Panc1 (cell line): ENCODE results near the gene SLC6A4. TPM values are rescaled to one million over a fixed set of nuclear protein-coding genes. Genes with fewer than 3 reads are reported as not detected.
A peak's percentile ranks its signal among the peaks of the same experiment; 100 is the strongest.
"Not testable (repeated sequence)": the region's sequence is repeated elsewhere in the genome, so short reads cannot be mapped to it uniquely, and the experiment has no call there.

Source experiments
- ATAC-seq: fragments of 200-7000 bp; cut with Tn5 transposase; 2 replicates; pipeline ENCODE4 v1.9.1; 2020; ENCODE audit warnings: mild to moderate bottlenecking, moderate library complexity
- BruUV-seq: library from RNA; stranded (reverse); fragments of 400-500 nt; replicated peaks from 2 replicates; lab custom pipeline; 2021; lab: Mats Ljungman, UMichigan
- CTCF ChIA-PET: fragments of 300-600 bp; sonication (Branson Sonifier 250); formaldehyde crosslinking; loops from one replicate; lab custom pipeline; 2022; ENCODE audit warnings: antibody characterized with exemption; lab: Charles Lee
- POLR2A ChIA-PET: fragments of 300-600 bp; sonication (Branson Sonifier 250); formaldehyde crosslinking; loops from one replicate; lab custom pipeline; 2022; ENCODE audit warnings: antibody characterized with exemption; lab: Charles Lee
- DNase-seq: peaks from one replicate; pipeline ENCODE4 v3.0.0-alpha.2; 2010; ENCODE audit warnings: low read depth, low spot score
- H3K27ac ChIP-seq: 2 replicates; pipeline ENCODE4 v1.5.1; 2011; ENCODE audit warnings: mild to moderate bottlenecking, low read length, inconsistent platforms
- H3K27me3 ChIP-seq: fragments of 200-500 bp; sonication (Bioruptor generic); 2 replicates; pipeline ENCODE4 v1.6.0; 2014; ENCODE audit warnings: low read length, inconsistent platforms; ENCODE audit not compliant: control insufficient read depth, insufficient read depth
- H3K36me3 ChIP-seq: fragments of 200-500 bp; sonication (Bioruptor generic); 2 replicates; pipeline ENCODE4 v1.5.1; 2014; ENCODE audit warnings: inconsistent platforms, mild to moderate bottlenecking, low read length, moderate library complexity; ENCODE audit not compliant: control insufficient read depth, insufficient read depth
- H3K4me1 ChIP-seq: 2 replicates; pipeline ENCODE4 v1.5.1; 2011; ENCODE audit warnings: inconsistent platforms, mild to moderate bottlenecking, low read length, moderate library complexity; ENCODE audit not compliant: control insufficient read depth, insufficient read depth
- H3K4me3 ChIP-seq, 2 experiments: 2 replicates each; pipeline ENCODE4 v1.5.1; 2011 to 2012; ENCODE audit warnings: low read depth in 2 of 2, low read length in 2 of 2, mild to moderate bottlenecking in 2 of 2, inconsistent platforms in 1 of 2, moderate library complexity in 1 of 2
- H3K9me3 ChIP-seq: fragments of 200-500 bp; sonication (Bioruptor generic); 2 replicates; pipeline ENCODE4 v1.5.1; 2014; ENCODE audit warnings: low read depth, mild to moderate bottlenecking, inconsistent platforms, low read length, moderate library complexity; ENCODE audit not compliant: control insufficient read depth, insufficient read depth
- POLR2AphosphoS5 ChIP-seq: IDR thresholded peaks from 2 replicates; pipeline ENCODE4 v1.6.1; 2012; ENCODE audit warnings: mild to moderate bottlenecking, low read depth, low read length, moderate library complexity
- SIN3A ChIP-seq: IDR thresholded peaks from 2 replicates; pipeline ENCODE4 v1.6.1; 2012; ENCODE audit warnings: low read depth, mild to moderate bottlenecking, low read length, moderate library complexity, borderline replicate concordance; ENCODE audit not compliant: insufficient read depth
- TCF7L2 ChIP-seq: IDR thresholded peaks from 2 replicates; pipeline ENCODE4 v1.6.1; 2011; ENCODE audit warnings: mild to moderate bottlenecking, low read depth, low read length, inconsistent platforms
- in situ Hi-C: cut with HindIII; loops from 2 replicates; pipeline ENCODE4 v1.10.0; 2016; ENCODE audit warnings: low sequenced_read_pairs, low pct_unique_long_range_greater_than_20kb
- intact Hi-C: fragments of 100-400 bp; cut with micrococcal nuclease; formaldehyde crosslinking; loops from one replicate; pipeline ENCODE4 v1.10.0; 2022; ENCODE audit not compliant: unreplicated experiment
- total RNA-seq: library from RNA; stranded (reverse); gene quantifications from one replicate; pipeline ENCODE4 v1.2.1, GENCODE V29; 2021; ENCODE audit not compliant: unreplicated experiment
- TF ChIP-seq, protein P1 (sequence below): fragments of 450-650 bp; IDR thresholded peaks from 2 replicates; pipeline ENCODE4 v1.5.1; 2017; ENCODE audit warnings: mild to moderate bottlenecking
- TF ChIP-seq, protein P2 (sequence below), 2 experiments: IDR thresholded peaks; 2 replicates each; pipeline ENCODE4 v1.6.1; 2011 to 2012; ENCODE audit warnings: low read depth in 2 of 2, control low read depth in 1 of 2, low read length in 1 of 2, mild to moderate bottlenecking in 1 of 2, moderate library complexity in 1 of 2; ENCODE audit not compliant: insufficient read depth in 1 of 2

Gene SLC6A4
- total RNA-seq, 1 experiment from 2014 or later, result not detected

- no peaks in the 10 kb centered on the region for H3K9me3 ChIP-seq
- POLR2A ChIA-PET, result interaction anchor here (0.6 to 0.9 kb wide), 3 partner anchors 23 to 33 kb away, joined by 4 to 12 read pairs (median 10); no protein-coding TSS in a partner anchor
- no peak overlapping the region for H3K4me3 ChIP-seq
- peaks cover 5% of the 10 kb centered on the region; the same call in 1 of the 2 replicates for H3K4me1 ChIP-seq
- CTCF ChIA-PET, result interaction anchor here (0.6 kb wide), 1 partner anchor 404 kb away, joined by 3 read pairs; no protein-coding TSS in a partner anchor
- no peak for DNase-seq
- no peaks in the 10 kb centered on the region for H3K27me3 ChIP-seq
- TF ChIP-seq, protein P1, sequence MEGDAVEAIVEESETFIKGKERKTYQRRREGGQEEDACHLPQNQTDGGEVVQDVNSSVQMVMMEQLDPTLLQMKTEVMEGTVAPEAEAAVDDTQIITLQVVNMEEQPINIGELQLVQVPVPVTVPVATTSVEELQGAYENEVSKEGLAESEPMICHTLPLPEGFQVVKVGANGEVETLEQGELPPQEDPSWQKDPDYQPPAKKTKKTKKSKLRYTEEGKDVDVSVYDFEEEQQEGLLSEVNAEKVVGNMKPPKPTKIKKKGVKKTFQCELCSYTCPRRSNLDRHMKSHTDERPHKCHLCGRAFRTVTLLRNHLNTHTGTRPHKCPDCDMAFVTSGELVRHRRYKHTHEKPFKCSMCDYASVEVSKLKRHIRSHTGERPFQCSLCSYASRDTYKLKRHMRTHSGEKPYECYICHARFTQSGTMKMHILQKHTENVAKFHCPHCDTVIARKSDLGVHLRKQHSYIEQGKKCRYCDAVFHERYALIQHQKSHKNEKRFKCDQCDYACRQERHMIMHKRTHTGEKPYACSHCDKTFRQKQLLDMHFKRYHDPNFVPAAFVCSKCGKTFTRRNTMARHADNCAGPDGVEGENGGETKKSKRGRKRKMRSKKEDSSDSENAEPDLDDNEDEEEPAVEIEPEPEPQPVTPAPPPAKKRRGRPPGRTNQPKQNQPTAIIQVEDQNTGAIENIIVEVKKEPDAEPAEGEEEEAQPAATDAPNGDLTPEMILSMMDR, result no peak
- TF ChIP-seq, protein P2, sequence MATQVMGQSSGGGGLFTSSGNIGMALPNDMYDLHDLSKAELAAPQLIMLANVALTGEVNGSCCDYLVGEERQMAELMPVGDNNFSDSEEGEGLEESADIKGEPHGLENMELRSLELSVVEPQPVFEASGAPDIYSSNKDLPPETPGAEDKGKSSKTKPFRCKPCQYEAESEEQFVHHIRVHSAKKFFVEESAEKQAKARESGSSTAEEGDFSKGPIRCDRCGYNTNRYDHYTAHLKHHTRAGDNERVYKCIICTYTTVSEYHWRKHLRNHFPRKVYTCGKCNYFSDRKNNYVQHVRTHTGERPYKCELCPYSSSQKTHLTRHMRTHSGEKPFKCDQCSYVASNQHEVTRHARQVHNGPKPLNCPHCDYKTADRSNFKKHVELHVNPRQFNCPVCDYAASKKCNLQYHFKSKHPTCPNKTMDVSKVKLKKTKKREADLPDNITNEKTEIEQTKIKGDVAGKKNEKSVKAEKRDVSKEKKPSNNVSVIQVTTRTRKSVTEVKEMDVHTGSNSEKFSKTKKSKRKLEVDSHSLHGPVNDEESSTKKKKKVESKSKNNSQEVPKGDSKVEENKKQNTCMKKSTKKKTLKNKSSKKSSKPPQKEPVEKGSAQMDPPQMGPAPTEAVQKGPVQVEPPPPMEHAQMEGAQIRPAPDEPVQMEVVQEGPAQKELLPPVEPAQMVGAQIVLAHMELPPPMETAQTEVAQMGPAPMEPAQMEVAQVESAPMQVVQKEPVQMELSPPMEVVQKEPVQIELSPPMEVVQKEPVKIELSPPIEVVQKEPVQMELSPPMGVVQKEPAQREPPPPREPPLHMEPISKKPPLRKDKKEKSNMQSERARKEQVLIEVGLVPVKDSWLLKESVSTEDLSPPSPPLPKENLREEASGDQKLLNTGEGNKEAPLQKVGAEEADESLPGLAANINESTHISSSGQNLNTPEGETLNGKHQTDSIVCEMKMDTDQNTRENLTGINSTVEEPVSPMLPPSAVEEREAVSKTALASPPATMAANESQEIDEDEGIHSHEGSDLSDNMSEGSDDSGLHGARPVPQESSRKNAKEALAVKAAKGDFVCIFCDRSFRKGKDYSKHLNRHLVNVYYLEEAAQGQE (IDR thresholded peaks at IDR 0.05; ENCODE audit: insufficient read depth in 1 of 2, low read depth in 2 of 2, low read length in 1 of 2), result no peak
- no peak for TF ChIP-seq TCF7L2
- TF ChIP-seq SIN3A, result no peak
- no peak for TF ChIP-seq POLR2AphosphoS5
- intact Hi-C loops, result no loop called here
- no peaks in the 10 kb centered on the region for H3K36me3 ChIP-seq
- ATAC-seq, result no peak
- BruUV-seq, result no TSS peak
- no peak overlapping the region for H3K27ac ChIP-seq
- in situ Hi-C loops, result no loop called here
Observed at GRCh38 chr17:30151471-30151870, 84.0 kb downstream of the SLC6A4 start.

GRCh38 chr17:30148376-30148775 lies 87.1 kb downstream of the SLC6A4 start:
- no peak overlapping the region for H3K27ac ChIP-seq
- DNase-seq (no peak), ATAC-seq (no peak)
- no peaks in the 10 kb centered on the region for H3K36me3 ChIP-seq
- intact Hi-C loops (no loop called here), in situ Hi-C loops (no loop called here)
- BruUV-seq, result TSS peak; percentile 27
- ChIA-PET POLR2A (interaction anchor here (0.5 to 0.7 kb wide), 3 partner anchors 21 to 214 kb away, joined by 3 to 4 read pairs (median 4); no protein-coding TSS in a partner anchor), CTCF (interaction anchor here (0.5 to 0.7 kb wide), 3 partner anchors 87 to 188 kb away, joined by 3 to 7 read pairs (median 4); no protein-coding TSS in a partner anchor)
- no peak overlapping the region for H3K4me3 ChIP-seq
- no peaks in the 10 kb centered on the region for H3K27me3 ChIP-seq
- no peaks in the 10 kb centered on the region for H3K9me3 ChIP-seq
- TF ChIP-seq, protein P1, result no peak
- no peak for TF ChIP-seq SIN3A
- TF ChIP-seq, protein P2 (IDR thresholded peaks at IDR 0.05; ENCODE audit: insufficient read depth in 1 of 2, low read depth in 2 of 2, low read length in 1 of 2), result no peak
- no peak for TF ChIP-seq POLR2AphosphoS5
- no peak for TF ChIP-seq TCF7L2
- H3K4me1 ChIP-seq, result peaks cover 5% of the 10 kb centered on the region; the same call in 1 of the 2 replicates

- in situ Hi-C loops, ATAC-seq: not testable (repeated sequence)
- CTCF ChIA-PET, result interaction anchor here (0.5 to 0.7 kb wide), 3 partner anchors 87 to 189 kb away, joined by 3 to 7 read pairs (median 4); no protein-coding TSS in a partner anchor
Observed at GRCh38 chr17:30147860-30148259, 87.6 kb downstream of the SLC6A4 start.

More at GRCh38 chr17:30147860-30148259, 87.6 kb downstream of the SLC6A4 start:
- H3K27ac ChIP-seq, H3K36me3 ChIP-seq, H3K4me1 ChIP-seq, DNase-seq, H3K27me3 ChIP-seq, H3K4me3 ChIP-seq, BruUV-seq, H3K9me3 ChIP-seq, intact Hi-C loops: not testable (repeated sequence)
- POLR2A ChIA-PET, result interaction anchor here (0.5 to 0.7 kb wide), 3 partner anchors 22 to 214 kb away, joined by 3 to 4 read pairs (median 4); no protein-coding TSS in a partner anchor
